CD14-positive monocyte (primary cell): Measurements from ENCODE around the gene TMEM248. TPM values are rescaled to one million over a fixed set of nuclear protein-coding genes. Genes with fewer than 3 reads are reported as not detected.

Experiments used
- DNase-seq, 3 donors: peaks; one replicate each; pipeline ENCODE4 v3.0.0-alpha.2; 2011 to 2022
- H2AFZ ChIP-seq: 2 replicates; pipeline ENCODE4 v1.6.0; 2012; ENCODE audit warnings: mild to moderate bottlenecking, low read depth, low read length, inconsistent platforms; ENCODE audit not compliant: insufficient read depth, poor library complexity, severe bottlenecking
- H3K27ac ChIP-seq, 2 donors: 1 replicate in 1 of 2; 2 replicates in 1 of 2; pipeline ENCODE4 v1.5.1; 2012 to 2013; ENCODE audit warnings: low read length in 2 of 2, control low read depth in 1 of 2, inconsistent platforms in 1 of 2, low read depth in 1 of 2, mild to moderate bottlenecking in 1 of 2
- H3K27me3 ChIP-seq, 2 donors: one replicate each; pipeline versions ENCODE4 v1.6.0 to v1.6.1; 2011 to 2013; ENCODE audit warnings: low read length in 2 of 2; ENCODE audit not compliant: control insufficient read depth in 2 of 2, insufficient read depth in 2 of 2
- H3K36me3 ChIP-seq, 2 donors: replicated peaks in 1 of 2; 1 replicate in 1 of 2; 2 replicates in 1 of 2; pipeline versions ENCODE4 v1.5.1 to v1.6.1; 2012 to 2013; ENCODE audit warnings: low read length in 2 of 2, control low read depth in 1 of 2, inconsistent platforms in 1 of 2, mild to moderate bottlenecking in 1 of 2; ENCODE audit not compliant: insufficient read depth in 2 of 2, control insufficient read depth in 1 of 2
- H3K4me1 ChIP-seq, 2 donors: 1 replicate in 1 of 2; 2 replicates in 1 of 2; pipeline versions ENCODE4 v1.5.1 to v1.6.1; 2012 to 2013; ENCODE audit warnings: low read length in 2 of 2, control low read depth in 1 of 2, inconsistent platforms in 1 of 2, mild to moderate bottlenecking in 1 of 2, moderate library complexity in 1 of 2; ENCODE audit not compliant: insufficient read depth in 2 of 2, control insufficient read depth in 1 of 2
- H3K4me2 ChIP-seq: replicated peaks from 2 replicates; pipeline ENCODE3; 2012; ENCODE audit warnings: low read length, moderate library complexity, mild to moderate bottlenecking; ENCODE audit not compliant: poor library complexity, severe bottlenecking; ENCODE audit errors: extremely low read depth
- H3K4me3 ChIP-seq, 3 experiments: fragments of 200-600 bp in 1 of 3; sonication (generic) in 1 of 3; replicated peaks in 1 of 3; 1 replicate in 2 of 3; 2 replicates in 1 of 3; pipeline ENCODE4 v1.5.1; 2011 to 2013; ENCODE audit warnings: low read length in 3 of 3, mild to moderate bottlenecking in 3 of 3, control low read depth in 2 of 3, low read depth in 2 of 3, inconsistent platforms in 1 of 3, moderate library complexity in 1 of 3
- H3K79me2 ChIP-seq: 2 replicates; pipeline ENCODE4 v1.6.0; 2012; ENCODE audit warnings: mild to moderate bottlenecking, control low read depth, inconsistent platforms, low read length, moderate library complexity; ENCODE audit not compliant: insufficient read depth
- H3K9ac ChIP-seq: 2 replicates; pipeline ENCODE4 v1.6.0; 2017; ENCODE audit warnings: low read length, mild to moderate bottlenecking; ENCODE audit not compliant: insufficient read depth, poor library complexity, severe bottlenecking
- H3K9me3 ChIP-seq, 2 donors: replicated peaks in 1 of 2; 1 replicate in 1 of 2; 2 replicates in 1 of 2; pipeline versions ENCODE4 v1.5.1 to v1.6.1; 2012 to 2013; ENCODE audit warnings: low read length in 2 of 2, control low read depth in 1 of 2; ENCODE audit not compliant: control insufficient read depth in 1 of 2, insufficient read depth in 1 of 2
- H4K20me1 ChIP-seq: 2 replicates; pipeline ENCODE4 v1.6.0; 2012; ENCODE audit warnings: mild to moderate bottlenecking, low read length, control low read depth, moderate library complexity; ENCODE audit not compliant: insufficient read depth
- H3K27ac Mint-ChIP-seq, 7 donors: one replicate each; pipeline ENCODE4 v1.8.0; 2020; ENCODE audit warnings: mild to moderate bottlenecking in 7 of 7, mixed read lengths in 7 of 7, moderate library complexity in 6 of 7, inconsistent platforms in 2 of 7
- H3K27me3 Mint-ChIP-seq, 3 donors: one replicate each; pipeline ENCODE4 v1.8.0; 2021 to 2022; ENCODE audit warnings: low read depth in 3 of 3, mild to moderate bottlenecking in 3 of 3, mixed read lengths in 3 of 3, moderate library complexity in 3 of 3, inconsistent platforms in 1 of 3
- H3K36me3 Mint-ChIP-seq, 2 donors: one replicate each; pipeline ENCODE4 v1.8.0; 2020; ENCODE audit warnings: mixed read lengths in 2 of 2, inconsistent platforms in 1 of 2, mild to moderate bottlenecking in 1 of 2
- H3K4me1 Mint-ChIP-seq: one replicate; pipeline ENCODE4 v1.8.0; 2020; ENCODE audit warnings: mild to moderate bottlenecking, mixed read lengths
- H3K4me3 Mint-ChIP-seq, 2 donors: one replicate each; pipeline ENCODE4 v1.8.0; 2020; ENCODE audit warnings: mild to moderate bottlenecking in 2 of 2, mixed read lengths in 2 of 2, moderate library complexity in 1 of 2
- H3K9me3 Mint-ChIP-seq, 7 donors: one replicate each; pipeline ENCODE4 v1.8.0; 2020 to 2022; ENCODE audit warnings: mixed read lengths in 7 of 7, mild to moderate bottlenecking in 6 of 7, moderate library complexity in 6 of 7, inconsistent platforms in 2 of 7
- CTCF ChIP-seq: fragments of 200-600 bp; IDR thresholded peaks from one replicate; pipeline ENCODE4 v1.8.0; 2022; ENCODE audit warnings: antibody characterized with exemption, mild to moderate bottlenecking
- WGBS: methylation state at CpG from one replicate; pipeline ENCODE4 v1.1.5; 2013; ENCODE audit warnings: missing lambda C conversion rate; ENCODE audit not compliant: insufficient coverage; 5-methylcytosine and 5-hydroxymethylcytosine counted together
- intact Hi-C, 2 donors: fragments of 100-400 bp; cut with micrococcal nuclease; formaldehyde crosslinking; loops; one replicate each; pipeline versions ENCODE4 v1.15.0 to v1.15.1; 2023
- polyA plus RNA-seq, 3 donors: library from polyadenylated mRNA; depleted of rRNA in 1 of 3; unstranded in 2 of 3; stranded (reverse) in 1 of 3; fragments of 300-500 nt in 2 of 3; fragments of >200 nt in 1 of 3; fragmentation: Illumina TruSeq in 2 of 3; gene quantifications; 1 replicate in 2 of 3; 2 replicates in 1 of 3; pipeline ENCODE4 v1.2.3, GENCODE V29; 2012 to 2021

The TMEM248 gene
- polyA plus RNA-seq, 3 donors = 67.5 to 82.3 (median 78.3) TPM

- Mint-ChIP-seq H3K9me3 (peaks cover 0 to 2% (median 0%) of the 10 kb centered on the region in 7 donors), H3K4me3 (no peak overlapping the region), H3K36me3 (peaks cover 2 to 17% of the 10 kb centered on the region in 2 donors), H3K27ac (no peak overlapping the region), H3K27me3 (peaks cover 0 to 2% (median 0%) of the 10 kb centered on the region in 3 donors), H3K4me1 (no peaks in the 10 kb centered on the region)
- H3K4me3 ChIP-seq = no peak overlapping the region
- no peaks in the 10 kb centered on the region for H3K4me1 ChIP-seq
- no peaks in the 10 kb centered on the region for H3K9me3 ChIP-seq
- no peak overlapping the region for H3K4me2 ChIP-seq
- DNase-seq = no peak
- no peaks in the 10 kb centered on the region for H3K79me2 ChIP-seq
- H3K27ac ChIP-seq = no peak overlapping the region
- H4K20me1 ChIP-seq = no peaks in the 10 kb centered on the region
- no peak overlapping the region for H3K9ac ChIP-seq
- intact Hi-C loops = no loop called here
- WGBS = 96% methylated on average over 19 of the region's 19 CpGs
- H3K27me3 ChIP-seq = no peaks in the 10 kb centered on the region
- TF ChIP-seq CTCF = no peak
- H2AFZ ChIP-seq = no peak overlapping the region
- peaks cover 0 to 7% of the 10 kb centered on the region in 2 donors for H3K36me3 ChIP-seq
These were observed 18.2 kb upstream of the TMEM248 start for GRCh38 chr7:66902844-66903180.

GRCh38 chr7:66903360-66904062 lies 17.5 kb upstream of the TMEM248 start:
- H3K4me1 Mint-ChIP-seq = no peaks in the 10 kb centered on the region
- no peaks in the 10 kb centered on the region for H4K20me1 ChIP-seq
- no peak overlapping the region for H3K4me3 Mint-ChIP-seq
- H3K27me3 ChIP-seq = no peaks in the 10 kb centered on the region
- no peak for TF ChIP-seq CTCF
- H3K9ac ChIP-seq = no peak overlapping the region
- no peaks in the 10 kb centered on the region for H3K79me2 ChIP-seq
- peaks cover 0 to 7% of the 10 kb centered on the region in 2 donors for H3K36me3 ChIP-seq
- DNase-seq = no peak
- no peaks in the 10 kb centered on the region for H3K4me1 ChIP-seq
- no peak overlapping the region for H3K4me3 ChIP-seq
- no peak overlapping the region for H2AFZ ChIP-seq
- H3K27ac ChIP-seq = no peak overlapping the region
- intact Hi-C loops = no loop called here
- H3K27me3 Mint-ChIP-seq = peaks cover 0 to 2% (median 0%) of the 10 kb centered on the region in 3 donors
- H3K36me3 Mint-ChIP-seq = peaks cover 2 to 17% of the 10 kb centered on the region in 2 donors
- H3K27ac Mint-ChIP-seq = peak overlapping the region in 2 of 7 donors; percentile 50 to 62
- 95% methylated on average over 32 of the region's 32 CpGs for WGBS
- no peak overlapping the region for H3K4me2 ChIP-seq
- H3K9me3 Mint-ChIP-seq = peaks cover 0 to 2% (median 0%) of the 10 kb centered on the region in 7 donors
- H3K9me3 ChIP-seq = no peaks in the 10 kb centered on the region
